ENCODE measurements around the gene SLC25A3. TPM values are rescaled to one million over a fixed set of nuclear protein-coding genes. Genes with fewer than 3 reads are reported as not detected.
A peak's percentile ranks its signal among the peaks of the same experiment; 100 is the strongest.

The SLC25A3 gene
- total RNA-seq, 2 donors from 2014 or later: 202 to 291 TPM

GRCh38 chr12:98587084-98587483 lies 6.4 kb upstream of the SLC25A3 start:
- Histone ChIP-seq H3K36me3 (replicated peaks in 1 of 2; ENCODE audit: insufficient read depth in 1 of 2, low read depth in 2 of 2) (no peaks in the 10 kb centered on the region), H3K27me3 (no peaks in the 10 kb centered on the region), H3K27ac (no peak overlapping the region), H3K9me3 (no peaks in the 10 kb centered on the region), H3K4me1 (no peaks in the 10 kb centered on the region), H3K4me3 (no peak overlapping the region)
- intact Hi-C loops (cut with DNase I): loop anchor here (10.0 kb wide), 1 partner anchor 58 kb away; the partner anchor contains the start of genes APAF1 and IKBIP
- no peak for TF ChIP-seq CTCF (IDR thresholded peaks at IDR 0.05)
- TF ChIP-seq POLR2A (IDR thresholded peaks at IDR 0.05): no peak
- 64 to 71% methylated on average over 5 of the region's 5 CpGs for WGBS, 2 donors
- no peak for ATAC-seq
- DNase-seq: no peak

GRCh38 chr12:98591209-98591608 lies 2.3 kb upstream of the SLC25A3 start:
- intact Hi-C loops (cut with DNase I): no loop called here
- 80 to 83% methylated on average over 3 to 4 of the region's 4 CpGs for whole genome bisulfite sequencing, 2 donors
- ATAC-seq: no peak
- H3K36me3 ChIP-seq (replicated peaks in 1 of 2; ENCODE audit: insufficient read depth in 1 of 2, low read depth in 2 of 2): no peaks in the 10 kb centered on the region
- H3K4me1 ChIP-seq: peaks cover 10% of the 10 kb centered on the region
- no peak overlapping the region for H3K27ac ChIP-seq
- no peak overlapping the region for H3K4me3 ChIP-seq
- DNase-seq: no peak
- H3K27me3 ChIP-seq: no peaks in the 10 kb centered on the region
- no peak for TF ChIP-seq CTCF (IDR thresholded peaks at IDR 0.05)
- no peak for TF ChIP-seq POLR2A (IDR thresholded peaks at IDR 0.05)
- H3K9me3 ChIP-seq: no peaks in the 10 kb centered on the region

GRCh38 chr12:98592825-98593322 lies 612 bp upstream of the SLC25A3 start:
- intact Hi-C loops (cut with DNase I): no loop called here
- DNase-seq (no peak), ATAC-seq (peak; percentile 3)
- Histone ChIP-seq H3K27me3 (no peaks in the 10 kb centered on the region), H3K27ac (peak overlapping the region; percentile 75 to 98 (median 96)), H3K36me3 (replicated peaks in 1 of 2; ENCODE audit: insufficient read depth in 1 of 2, low read depth in 2 of 2) (peaks cover 0 to 4% of the 10 kb centered on the region in 2 donors), H3K4me3 (peak overlapping the region; percentile 27 to 95), H3K4me1 (peaks cover 19% of the 10 kb centered on the region), H3K9me3 (no peaks in the 10 kb centered on the region)
- TF ChIP-seq CTCF (IDR thresholded peaks at IDR 0.05) (no peak), POLR2A (IDR thresholded peaks at IDR 0.05) (no peak)
- 18 to 25% methylated on average over 9 of the region's 9 CpGs for WGBS, 2 donors

- Histone ChIP-seq H3K27me3 (no peaks in the 10 kb centered on the region), H3K36me3 (replicated peaks in 1 of 2; ENCODE audit: insufficient read depth in 1 of 2, low read depth in 2 of 2) (peaks cover 4 to 8% of the 10 kb centered on the region in 2 donors), H3K4me1 (peaks cover 19% of the 10 kb centered on the region), H3K4me3 (peak overlapping the region; percentile 87 to 95), H3K27ac (peak overlapping the region; percentile 92 to 98 (median 96)), H3K9me3 (no peaks in the 10 kb centered on the region)
- DNase-seq: peak; percentile 39 to 55 (median 46)
- TF ChIP-seq POLR2A (IDR thresholded peaks at IDR 0.05): no peak
- TF ChIP-seq CTCF (IDR thresholded peaks at IDR 0.05): no peak
- peak; percentile 20 for ATAC-seq
- intact Hi-C loops (cut with DNase I): no loop called here
- WGBS, 2 donors: 0 to 1% methylated on average over 13 to 31 of the region's 35 CpGs
These were observed 757 bp downstream of the SLC25A3 start for GRCh38 chr12:98594050-98594835.

All from body of pancreas (tissue), 4 donors.